NCI-H1092 (cell line): ENCODE data around the gene CHST3.
"Not testable (repeated sequence)": the region's sequence is repeated elsewhere in the genome, so short reads cannot be mapped to it uniquely, and the experiment has no call there.

Experiments
- DNase-seq: peaks from one replicate; lab custom pipeline; 2025; lab: John Stamatoyannopoulos, UW

CHST3 gene

GRCh38 chr10:71964098-71964742 is at the start of gene CHST3:
Gene CHST3, plus strand, starts transcription at chr10:71964395. Its CDS starts 41,448 bp downstream, at chr10:72005843.
- DNase-seq: no peak

- no peak for DNase-seq
These were observed 47.4 kb upstream of the CHST3 start for GRCh38 chr10:71916827-71917226.

- no peak for DNase-seq
These were observed 45.2 kb upstream of the CHST3 start for GRCh38 chr10:71918992-71919391.

- DNase-seq: not testable (repeated sequence)
These were observed 44.1 kb upstream of the CHST3 start for GRCh38 chr10:71919956-71920539.

GRCh38 chr10:71920540-71921323 is 43.5 kb upstream of the CHST3 start:
- no peak for DNase-seq

- DNase-seq: peak; percentile 36
These were observed 42.7 kb upstream of the CHST3 start for GRCh38 chr10:71921324-71922027.

- DNase-seq: no peak
These were observed 41.0 kb upstream of the CHST3 start for GRCh38 chr10:71923138-71923692.

- no peak for DNase-seq
These were observed 39.4 kb upstream of the CHST3 start for GRCh38 chr10:71924771-71925170.

- DNase-seq: no peak
These were observed 37.0 kb upstream of the CHST3 start for GRCh38 chr10:71927159-71927558.

- no peak for DNase-seq
These were observed 36.2 kb upstream of the CHST3 start for GRCh38 chr10:71927776-71928592.

GRCh38 chr10:71931295-71931694 is 32.9 kb upstream of the CHST3 start:
- DNase-seq: no peak

- DNase-seq: no peak
These were observed 30.5 kb upstream of the CHST3 start for GRCh38 chr10:71933651-71934050.

- no peak for DNase-seq
These were observed 26.0 kb upstream of the CHST3 start for GRCh38 chr10:71938211-71938610.

- no peak for DNase-seq
These were observed 24.9 kb upstream of the CHST3 start for GRCh38 chr10:71939304-71939703.

- DNase-seq: no peak
These were observed 24.2 kb upstream of the CHST3 start for GRCh38 chr10:71939861-71940474.

- no peak for DNase-seq
These were observed 23.4 kb upstream of the CHST3 start for GRCh38 chr10:71940752-71941151.

GRCh38 chr10:71941318-71941717 is 22.9 kb upstream of the CHST3 start:
- no peak for DNase-seq

GRCh38 chr10:71945819-71946474 is 18.2 kb upstream of the CHST3 start:
- DNase-seq: no peak

- DNase-seq: no peak
These were observed 17.5 kb upstream of the CHST3 start for GRCh38 chr10:71946700-71947099.

- no peak for DNase-seq
These were observed 15.6 kb upstream of the CHST3 start for GRCh38 chr10:71948496-71949067.
